ENCODE measurements around the gene KCTD2. TPM values are rescaled to one million over a fixed set of nuclear protein-coding genes. Genes with fewer than 3 reads are reported as not detected.

Gene KCTD2
- total and polyA plus RNA-seq, 2 of the 13 experiments (the other 11 are each of a cell fraction or from before 2014, with no cell fraction given): 28.3 to 32.6 TPM

DNA sequence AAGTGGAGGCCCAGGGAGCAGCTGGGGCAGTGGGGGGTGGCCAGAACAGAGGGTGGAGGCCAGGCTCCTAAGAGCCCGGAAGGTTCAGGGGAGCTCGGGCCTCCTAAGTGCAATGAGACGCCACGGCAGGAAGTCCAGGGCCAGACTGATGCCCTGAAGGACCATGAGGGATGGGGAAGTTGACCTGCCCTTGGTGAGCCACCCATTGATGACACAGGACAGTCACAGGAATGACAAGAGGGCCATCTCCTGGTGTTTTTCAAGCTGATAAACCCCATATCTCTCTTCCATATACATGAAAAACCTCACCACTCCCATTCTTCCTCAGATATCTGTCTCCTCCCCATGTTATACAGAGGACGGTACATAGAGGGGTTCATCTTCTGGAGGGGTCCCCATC, 40.4 kb upstream of the KCTD2 start:
- in situ Hi-C loops (cut with HindIII; ENCODE audit: extremely low pct_ligation_motif_present, low pct_unique_long_range_greater_than_20kb) (loop anchor here (5.0 kb wide), 2 partner anchors 44 to 89 kb away; no protein-coding TSS in a partner anchor), intact Hi-C loops (cut with micrococcal nuclease; ENCODE audit: unreplicated experiment) (loop anchor here (1.0 kb wide), 1 partner anchor 45 kb away; no protein-coding TSS in a partner anchor)
- WGBS (ENCODE audit: low lambda C conversion rate): 29% methylated on average over 5 of the region's 5 CpGs
- Histone ChIP-seq H3K4me3 (replicated peaks in 1 of 3; ENCODE audit: insufficient read depth in 1 of 3, low read depth in 2 of 3, low read length in 3 of 3) (no peak overlapping the region), H3K27me3 (ENCODE audit: control insufficient read depth in 1 of 2, insufficient read depth in 2 of 2, low read length in 2 of 2) (no peaks in the 10 kb centered on the region; a peak in 1 of 5 replicates), H2AFZ (ENCODE audit: low read length) (no peak overlapping the region), H4K20me1 (ENCODE audit: insufficient read depth, low read length) (no peaks in the 10 kb centered on the region), H3K9ac (ENCODE audit: insufficient read depth, low read depth, low read length) (no peak overlapping the region), H3K4me1 (ENCODE audit: insufficient read depth, low read length) (peaks cover 12% of the 10 kb centered on the region), H3K27ac (ENCODE audit: extremely low read length, insufficient read depth, low read length) (no peak overlapping the region), H3K36me3 (replicated peaks in 1 of 2; ENCODE audit: control insufficient read depth in 1 of 2, insufficient read depth in 2 of 2, low read length in 2 of 2) (peaks cover 0 to 2% of the 10 kb centered on the region in 2 experiments; a peak in 2 of 5 replicates), H3K79me2 (ENCODE audit: insufficient read depth, low read length) (no peaks in the 10 kb centered on the region), H3K4me2 (ENCODE audit: low read depth, low read length) (no peak overlapping the region), H3K9me3 (ENCODE audit: low read length) (no peaks in the 10 kb centered on the region)
- BruUV-seq (replicated peaks): no TSS peak
- ChIA-PET CTCF (ENCODE audit: low intra/inter-chr PET ratio, low total read pairs) (interaction anchor here (2.4 kb wide), 1 partner anchor 45 kb away, joined by 44 read pairs; no protein-coding TSS in a partner anchor), POLR2A (interaction anchor here (0.6 to 1.3 kb wide), 2 partner anchors 15 to 45 kb away, joined by 3 read pairs; no protein-coding TSS in a partner anchor)
- DNase-seq (ENCODE audit: low spot score) (peak; percentile 69), FAIRE-seq (peak; percentile 93), ATAC-seq (peak; percentile 70)
- TF ChIP-seq ZNF75D (CRISPR knock-in tag; IDR thresholded peaks at IDR 0.05; ENCODE audit: borderline replicate concordance) (no peak), RAD21 (CRISPR knock-in tag; IDR thresholded peaks at IDR 0.05) (peak; percentile 84), IRF2 (CRISPR knock-in tag; IDR thresholded peaks at IDR 0.05) (0 out of 2 replicates have a peak, but pooled peaks have one; percentile 22), FOXA1 (IDR thresholded peaks at IDR 0.05) (no peak), FOXA1 (CRISPR knock-in tag; IDR thresholded peaks at IDR 0.05) (peak; percentile 37), MTA1 (CRISPR knock-in tag; IDR thresholded peaks at IDR 0.05; ENCODE audit: borderline replicate concordance) (no peak), BRCA1 (CRISPR knock-in tag; IDR thresholded peaks at IDR 0.05) (no peak), NR2F6 (IDR thresholded peaks at IDR 0.05) (no peak), NR2F6 (CRISPR knock-in tag; IDR thresholded peaks at IDR 0.05) (peak; percentile 40; the same call in 1 of the 2 replicates), MBD4 (IDR thresholded peaks at IDR 0.05; ENCODE audit: borderline replicate concordance, low read length) (no peak)
- TF ChIP-seq, protein P1, sequence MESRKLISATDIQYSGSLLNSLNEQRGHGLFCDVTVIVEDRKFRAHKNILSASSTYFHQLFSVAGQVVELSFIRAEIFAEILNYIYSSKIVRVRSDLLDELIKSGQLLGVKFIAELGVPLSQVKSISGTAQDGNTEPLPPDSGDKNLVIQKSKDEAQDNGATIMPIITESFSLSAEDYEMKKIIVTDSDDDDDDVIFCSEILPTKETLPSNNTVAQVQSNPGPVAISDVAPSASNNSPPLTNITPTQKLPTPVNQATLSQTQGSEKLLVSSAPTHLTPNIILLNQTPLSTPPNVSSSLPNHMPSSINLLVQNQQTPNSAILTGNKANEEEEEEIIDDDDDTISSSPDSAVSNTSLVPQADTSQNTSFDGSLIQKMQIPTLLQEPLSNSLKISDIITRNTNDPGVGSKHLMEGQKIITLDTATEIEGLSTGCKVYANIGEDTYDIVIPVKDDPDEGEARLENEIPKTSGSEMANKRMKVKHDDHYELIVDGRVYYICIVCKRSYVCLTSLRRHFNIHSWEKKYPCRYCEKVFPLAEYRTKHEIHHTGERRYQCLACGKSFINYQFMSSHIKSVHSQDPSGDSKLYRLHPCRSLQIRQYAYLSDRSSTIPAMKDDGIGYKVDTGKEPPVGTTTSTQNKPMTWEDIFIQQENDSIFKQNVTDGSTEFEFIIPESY (CRISPR knock-in tag; IDR thresholded peaks at IDR 0.05): no peak
- TF ChIP-seq, protein P2, sequence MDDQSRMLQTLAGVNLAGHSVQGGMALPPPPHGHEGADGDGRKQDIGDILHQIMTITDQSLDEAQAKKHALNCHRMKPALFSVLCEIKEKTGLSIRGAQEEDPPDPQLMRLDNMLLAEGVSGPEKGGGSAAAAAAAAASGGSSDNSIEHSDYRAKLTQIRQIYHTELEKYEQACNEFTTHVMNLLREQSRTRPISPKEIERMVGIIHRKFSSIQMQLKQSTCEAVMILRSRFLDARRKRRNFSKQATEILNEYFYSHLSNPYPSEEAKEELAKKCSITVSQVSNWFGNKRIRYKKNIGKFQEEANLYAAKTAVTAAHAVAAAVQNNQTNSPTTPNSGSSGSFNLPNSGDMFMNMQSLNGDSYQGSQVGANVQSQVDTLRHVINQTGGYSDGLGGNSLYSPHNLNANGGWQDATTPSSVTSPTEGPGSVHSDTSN (CRISPR knock-in tag; IDR thresholded peaks at IDR 0.05; ENCODE audit: borderline replicate concordance): no peak
- TF ChIP-seq, protein P3, sequence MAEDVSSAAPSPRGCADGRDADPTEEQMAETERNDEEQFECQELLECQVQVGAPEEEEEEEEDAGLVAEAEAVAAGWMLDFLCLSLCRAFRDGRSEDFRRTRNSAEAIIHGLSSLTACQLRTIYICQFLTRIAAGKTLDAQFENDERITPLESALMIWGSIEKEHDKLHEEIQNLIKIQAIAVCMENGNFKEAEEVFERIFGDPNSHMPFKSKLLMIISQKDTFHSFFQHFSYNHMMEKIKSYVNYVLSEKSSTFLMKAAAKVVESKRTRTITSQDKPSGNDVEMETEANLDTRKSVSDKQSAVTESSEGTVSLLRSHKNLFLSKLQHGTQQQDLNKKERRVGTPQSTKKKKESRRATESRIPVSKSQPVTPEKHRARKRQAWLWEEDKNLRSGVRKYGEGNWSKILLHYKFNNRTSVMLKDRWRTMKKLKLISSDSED (CRISPR knock-in tag; IDR thresholded peaks at IDR 0.05): no peak
- TF ChIP-seq, protein P4, sequence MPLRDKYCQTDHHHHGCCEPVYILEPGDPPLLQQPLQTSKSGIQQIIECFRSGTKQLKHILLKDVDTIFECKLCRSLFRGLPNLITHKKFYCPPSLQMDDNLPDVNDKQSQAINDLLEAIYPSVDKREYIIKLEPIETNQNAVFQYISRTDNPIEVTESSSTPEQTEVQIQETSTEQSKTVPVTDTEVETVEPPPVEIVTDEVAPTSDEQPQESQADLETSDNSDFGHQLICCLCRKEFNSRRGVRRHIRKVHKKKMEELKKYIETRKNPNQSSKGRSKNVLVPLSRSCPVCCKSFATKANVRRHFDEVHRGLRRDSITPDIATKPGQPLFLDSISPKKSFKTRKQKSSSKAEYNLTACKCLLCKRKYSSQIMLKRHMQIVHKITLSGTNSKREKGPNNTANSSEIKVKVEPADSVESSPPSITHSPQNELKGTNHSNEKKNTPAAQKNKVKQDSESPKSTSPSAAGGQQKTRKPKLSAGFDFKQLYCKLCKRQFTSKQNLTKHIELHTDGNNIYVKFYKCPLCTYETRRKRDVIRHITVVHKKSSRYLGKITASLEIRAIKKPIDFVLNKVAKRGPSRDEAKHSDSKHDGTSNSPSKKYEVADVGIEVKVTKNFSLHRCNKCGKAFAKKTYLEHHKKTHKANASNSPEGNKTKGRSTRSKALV (CRISPR knock-in tag; IDR thresholded peaks at IDR 0.05): 0 out of 2 replicates have a peak, but pooled peaks have one; percentile 37
- TF ChIP-seq, protein P5, sequence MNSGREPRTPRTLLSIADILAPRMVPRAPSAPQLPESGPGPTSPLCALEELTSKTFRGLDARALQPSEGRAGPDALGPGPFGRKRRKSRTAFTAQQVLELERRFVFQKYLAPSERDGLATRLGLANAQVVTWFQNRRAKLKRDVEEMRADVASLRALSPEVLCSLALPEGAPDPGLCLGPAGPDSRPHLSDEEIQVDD (CRISPR knock-in tag; IDR thresholded peaks at IDR 0.05; ENCODE audit: borderline replicate concordance): no peak
- TF ChIP-seq, protein P6, sequence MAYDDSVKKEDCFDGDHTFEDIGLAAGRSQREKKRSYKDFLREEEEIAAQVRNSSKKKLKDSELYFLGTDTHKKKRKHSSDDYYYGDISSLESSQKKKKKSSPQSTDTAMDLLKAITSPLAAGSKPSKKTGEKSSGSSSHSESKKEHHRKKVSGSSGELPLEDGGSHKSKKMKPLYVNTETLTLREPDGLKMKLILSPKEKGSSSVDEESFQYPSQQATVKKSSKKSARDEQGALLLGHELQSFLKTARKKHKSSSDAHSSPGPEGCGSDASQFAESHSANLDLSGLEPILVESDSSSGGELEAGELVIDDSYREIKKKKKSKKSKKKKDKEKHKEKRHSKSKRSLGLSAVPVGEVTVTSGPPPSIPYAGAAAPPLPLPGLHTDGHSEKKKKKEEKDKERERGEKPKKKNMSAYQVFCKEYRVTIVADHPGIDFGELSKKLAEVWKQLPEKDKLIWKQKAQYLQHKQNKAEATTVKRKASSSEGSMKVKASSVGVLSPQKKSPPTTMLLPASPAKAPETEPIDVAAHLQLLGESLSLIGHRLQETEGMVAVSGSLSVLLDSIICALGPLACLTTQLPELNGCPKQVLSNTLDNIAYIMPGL (CRISPR knock-in tag; IDR thresholded peaks at IDR 0.05; ENCODE audit: borderline replicate concordance in 1 of 2, low read depth in 1 of 2): peak in 1 of 2 experiments; percentile 26; a peak in 1 of 4 replicates

Measured in HepG2 (cell line).